Fibroblast of skin of left biceps (primary cell): ENCODE results near the gene RANBP2.

Experiments
- DNase-seq, 2 experiments: peaks; one replicate each; pipeline ENCODE4 v3.0.0-alpha.2; 2013; ENCODE audit warnings: low read depth in 2 of 2

Gene RANBP2

DNA sequence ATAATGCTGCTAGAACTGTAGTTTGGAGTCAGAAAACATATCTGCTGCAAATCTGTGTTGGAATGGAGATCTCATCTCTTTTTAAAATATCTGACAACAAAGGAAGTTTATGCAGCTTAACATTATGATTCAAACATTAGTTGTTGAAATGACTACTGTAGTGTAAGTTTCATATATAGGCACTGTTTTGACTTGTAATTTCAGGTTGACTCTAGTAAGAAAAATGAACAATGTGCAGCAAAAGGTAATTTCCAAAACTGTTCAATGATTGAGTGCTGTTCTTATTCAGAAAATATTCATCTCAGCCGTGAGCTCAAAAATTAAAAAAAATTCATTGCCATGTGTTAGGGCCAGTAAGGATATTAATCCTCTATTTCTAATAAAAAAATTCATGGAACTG, 115.8 kb downstream of the RANBP2 start:
- no peak for DNase-seq
